ENCODE measurements around the gene EXT2. TPM values are rescaled to one million over a fixed set of nuclear protein-coding genes. Genes with fewer than 3 reads are reported as not detected.

EXT2 gene
- total and polyA plus RNA-seq, 2 experiments from 2014 or later: 15.9 to 48.6 TPM

DNA sequence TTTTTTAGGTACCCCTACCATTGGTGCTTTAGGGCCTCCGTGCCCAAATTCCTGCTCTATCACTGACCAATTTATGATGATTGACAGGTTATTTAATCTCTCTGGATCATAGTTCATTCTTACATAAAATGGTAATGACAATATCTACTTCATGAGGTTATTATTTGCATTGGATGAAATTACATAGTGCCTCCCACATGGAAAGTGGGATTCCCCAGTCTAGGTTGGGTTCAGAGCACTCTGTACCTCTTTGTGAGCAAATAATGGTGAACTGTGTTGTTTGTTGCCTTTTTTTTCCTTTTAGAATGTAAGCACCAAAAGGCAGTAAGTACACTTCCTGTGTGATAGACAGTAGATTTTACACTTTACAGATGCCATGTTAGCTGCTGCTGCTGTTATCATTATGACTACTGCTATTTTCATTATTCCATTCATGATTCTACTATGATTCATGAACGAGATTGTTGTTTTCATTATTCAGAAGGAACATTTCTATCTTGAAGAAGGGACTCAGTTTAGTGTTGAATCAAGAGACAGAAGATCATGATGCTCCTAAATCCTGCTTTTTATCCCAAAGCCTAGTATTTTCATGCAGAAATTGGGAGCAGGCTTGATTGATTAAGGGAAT lies 113.6 kb downstream of the EXT2 start:
- TF ChIP-seq, protein P1, sequence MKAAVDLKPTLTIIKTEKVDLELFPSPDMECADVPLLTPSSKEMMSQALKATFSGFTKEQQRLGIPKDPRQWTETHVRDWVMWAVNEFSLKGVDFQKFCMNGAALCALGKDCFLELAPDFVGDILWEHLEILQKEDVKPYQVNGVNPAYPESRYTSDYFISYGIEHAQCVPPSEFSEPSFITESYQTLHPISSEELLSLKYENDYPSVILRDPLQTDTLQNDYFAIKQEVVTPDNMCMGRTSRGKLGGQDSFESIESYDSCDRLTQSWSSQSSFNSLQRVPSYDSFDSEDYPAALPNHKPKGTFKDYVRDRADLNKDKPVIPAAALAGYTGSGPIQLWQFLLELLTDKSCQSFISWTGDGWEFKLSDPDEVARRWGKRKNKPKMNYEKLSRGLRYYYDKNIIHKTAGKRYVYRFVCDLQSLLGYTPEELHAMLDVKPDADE (IDR thresholded peaks at IDR 0.05): no peak
- TF ChIP-seq EZH2phosphoT487 (IDR thresholded peaks at IDR 0.05; ENCODE audit: unreplicated experiment): no peak
- TF ChIP-seq, protein P2, sequence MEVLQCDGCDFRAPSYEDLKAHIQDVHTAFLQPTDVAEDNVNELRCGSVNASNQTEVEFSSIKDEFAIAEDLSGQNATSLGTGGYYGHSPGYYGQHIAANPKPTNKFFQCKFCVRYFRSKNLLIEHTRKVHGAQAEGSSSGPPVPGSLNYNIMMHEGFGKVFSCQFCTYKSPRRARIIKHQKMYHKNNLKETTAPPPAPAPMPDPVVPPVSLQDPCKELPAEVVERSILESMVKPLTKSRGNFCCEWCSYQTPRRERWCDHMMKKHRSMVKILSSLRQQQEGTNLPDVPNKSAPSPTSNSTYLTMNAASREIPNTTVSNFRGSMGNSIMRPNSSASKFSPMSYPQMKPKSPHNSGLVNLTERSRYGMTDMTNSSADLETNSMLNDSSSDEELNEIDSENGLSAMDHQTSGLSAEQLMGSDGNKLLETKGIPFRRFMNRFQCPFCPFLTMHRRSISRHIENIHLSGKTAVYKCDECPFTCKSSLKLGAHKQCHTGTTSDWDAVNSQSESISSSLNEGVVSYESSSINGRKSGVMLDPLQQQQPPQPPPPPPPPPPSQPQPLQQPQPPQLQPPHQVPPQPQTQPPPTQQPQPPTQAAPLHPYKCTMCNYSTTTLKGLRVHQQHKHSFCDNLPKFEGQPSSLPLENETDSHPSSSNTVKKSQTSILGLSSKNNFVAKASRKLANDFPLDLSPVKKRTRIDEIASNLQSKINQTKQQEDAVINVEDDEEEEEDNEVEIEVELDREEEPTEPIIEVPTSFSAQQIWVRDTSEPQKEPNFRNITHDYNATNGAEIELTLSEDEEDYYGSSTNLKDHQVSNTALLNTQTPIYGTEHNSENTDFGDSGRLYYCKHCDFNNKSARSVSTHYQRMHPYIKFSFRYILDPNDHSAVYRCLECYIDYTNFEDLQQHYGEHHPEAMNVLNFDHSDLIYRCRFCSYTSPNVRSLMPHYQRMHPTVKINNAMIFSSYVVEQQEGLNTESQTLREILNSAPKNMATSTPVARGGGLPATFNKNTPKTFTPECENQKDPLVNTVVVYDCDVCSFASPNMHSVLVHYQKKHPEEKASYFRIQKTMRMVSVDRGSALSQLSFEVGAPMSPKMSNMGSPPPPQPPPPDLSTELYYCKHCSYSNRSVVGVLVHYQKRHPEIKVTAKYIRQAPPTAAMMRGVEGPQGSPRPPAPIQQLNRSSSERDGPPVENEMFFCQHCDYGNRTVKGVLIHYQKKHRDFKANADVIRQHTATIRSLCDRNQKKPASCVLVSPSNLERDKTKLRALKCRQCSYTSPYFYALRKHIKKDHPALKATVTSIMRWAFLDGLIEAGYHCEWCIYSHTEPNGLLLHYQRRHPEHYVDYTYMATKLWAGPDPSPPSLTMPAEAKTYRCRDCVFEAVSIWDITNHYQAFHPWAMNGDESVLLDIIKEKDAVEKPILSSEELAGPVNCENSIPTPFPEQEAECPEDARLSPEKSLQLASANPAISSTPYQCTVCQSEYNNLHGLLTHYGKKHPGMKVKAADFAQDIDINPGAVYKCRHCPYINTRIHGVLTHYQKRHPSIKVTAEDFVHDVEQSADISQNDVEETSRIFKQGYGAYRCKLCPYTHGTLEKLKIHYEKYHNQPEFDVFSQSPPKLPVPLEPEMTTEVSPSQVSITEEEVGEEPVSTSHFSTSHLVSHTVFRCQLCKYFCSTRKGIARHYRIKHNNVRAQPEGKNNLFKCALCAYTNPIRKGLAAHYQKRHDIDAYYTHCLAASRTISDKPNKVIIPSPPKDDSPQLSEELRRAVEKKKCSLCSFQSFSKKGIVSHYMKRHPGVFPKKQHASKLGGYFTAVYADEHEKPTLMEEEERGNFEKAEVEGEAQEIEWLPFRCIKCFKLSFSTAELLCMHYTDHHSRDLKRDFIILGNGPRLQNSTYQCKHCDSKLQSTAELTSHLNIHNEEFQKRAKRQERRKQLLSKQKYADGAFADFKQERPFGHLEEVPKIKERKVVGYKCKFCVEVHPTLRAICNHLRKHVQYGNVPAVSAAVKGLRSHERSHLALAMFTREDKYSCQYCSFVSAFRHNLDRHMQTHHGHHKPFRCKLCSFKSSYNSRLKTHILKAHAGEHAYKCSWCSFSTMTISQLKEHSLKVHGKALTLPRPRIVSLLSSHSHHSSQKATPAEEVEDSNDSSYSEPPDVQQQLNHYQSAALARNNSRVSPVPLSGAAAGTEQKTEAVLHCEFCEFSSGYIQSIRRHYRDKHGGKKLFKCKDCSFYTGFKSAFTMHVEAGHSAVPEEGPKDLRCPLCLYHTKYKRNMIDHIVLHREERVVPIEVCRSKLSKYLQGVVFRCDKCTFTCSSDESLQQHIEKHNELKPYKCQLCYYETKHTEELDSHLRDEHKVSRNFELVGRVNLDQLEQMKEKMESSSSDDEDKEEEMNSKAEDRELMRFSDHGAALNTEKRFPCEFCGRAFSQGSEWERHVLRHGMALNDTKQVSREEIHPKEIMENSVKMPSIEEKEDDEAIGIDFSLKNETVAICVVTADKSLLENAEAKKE (CRISPR knock-in tag; IDR thresholded peaks at IDR 0.05): no peak
- TF ChIP-seq CREB1 (CRISPR knock-in tag; IDR thresholded peaks at IDR 0.05; ENCODE audit: low read depth): no peak
- no peak for TF ChIP-seq NANOG (IDR thresholded peaks at IDR 0.05; ENCODE audit: borderline replicate concordance)
- H3F3A ChIP-seq (replicated peaks; ENCODE audit: low read depth): no peaks in the 10 kb centered on the region
- no peaks in the 10 kb centered on the region for H3K27me3 ChIP-seq (ENCODE audit: insufficient read depth)
- no peak overlapping the region for H3K4me2 ChIP-seq
- H3K36me3 ChIP-seq (ENCODE audit: insufficient read depth): no peaks in the 10 kb centered on the region
- Mint-ChIP-seq H3K27me3 (ENCODE audit: insufficient read depth, low read depth, poor library complexity) (no peaks in the 10 kb centered on the region), H3K4me3 (no peak overlapping the region), H3K36me3 (ENCODE audit: low read depth) (peaks cover 8% of the 10 kb centered on the region), H3K27ac (no peak overlapping the region), H3K9me3 (peaks cover 8% of the 10 kb centered on the region; the same call in 2 of the 3 replicates), H3K4me1 (no peaks in the 10 kb centered on the region)
- no peaks in the 10 kb centered on the region for H3K79me2 ChIP-seq (replicated peaks; ENCODE audit: insufficient read depth)
- no peak overlapping the region for H3K4me3 ChIP-seq
- no peak overlapping the region for H3K27ac ChIP-seq (ENCODE audit: low read depth)
- DNase-seq (ENCODE audit: low spot score) (no peak), ATAC-seq (no peak)
- H3K4me1 ChIP-seq (ENCODE audit: insufficient read depth): no peaks in the 10 kb centered on the region
- no peak overlapping the region for H2AFZ ChIP-seq
- H3K9me2 ChIP-seq (ENCODE audit: insufficient read depth): no peaks in the 10 kb centered on the region
- H4K20me1 ChIP-seq (replicated peaks; ENCODE audit: insufficient read depth): no peaks in the 10 kb centered on the region
